ENCODE measurements around the gene R3HDM2. TPM values are rescaled to one million over a fixed set of nuclear protein-coding genes. Genes with fewer than 3 reads are reported as not detected.

R3HDM2 gene
- total RNA-seq, 1 experiment from 2014 or later: 45.4 TPM

GRCh38 chr12:57330992-57331391, 99.9 kb downstream of the R3HDM2 start:
- no TSS peak for BruUV-seq (replicated peaks)

More at GRCh38 chr12:57330992-57331391, 99.9 kb downstream of the R3HDM2 start:
- H3K79me2 ChIP-seq (ENCODE audit: insufficient read depth, low read length): no peaks in the 10 kb centered on the region
- no peaks in the 10 kb centered on the region for H3K9me2 ChIP-seq (ENCODE audit: insufficient read depth)
- H2AFZ ChIP-seq (ENCODE audit: low read depth, low read length, poor library complexity, severe bottlenecking): no peak overlapping the region
- DNase-seq (ENCODE audit: low read depth, low spot score) (no peak), ATAC-seq (no peak)
- no peak overlapping the region for H3K27ac ChIP-seq (ENCODE audit: low read depth, low read length)
- POLR2A ChIA-PET: no interaction called here
- H3K4me2 ChIP-seq (ENCODE audit: low read length): no peak overlapping the region
- H4K20me1 ChIP-seq (ENCODE audit: insufficient read depth): no peaks in the 10 kb centered on the region
- CTCF ChIA-PET: no interaction called here
- H3K27me3 ChIP-seq (ENCODE audit: insufficient read depth, low read length): no peaks in the 10 kb centered on the region
- TF ChIP-seq ZNF274 (IDR thresholded peaks at IDR 0.05; ENCODE audit: low read depth, low read length) (no peak), ATF3 (IDR thresholded peaks at IDR 0.05) (no peak), ZFX (IDR thresholded peaks at IDR 0.05) (no peak), CBX3 (IDR thresholded peaks at IDR 0.05; ENCODE audit: low read depth) (no peak), POLR2A (IDR thresholded peaks at IDR 0.05; ENCODE audit: borderline replicate concordance, extremely low read depth, insufficient read depth, insufficient read length) (no peak), EGR1 (IDR thresholded peaks at IDR 0.05; ENCODE audit: low read depth) (no peak), EZH2phosphoT487 (IDR thresholded peaks at IDR 0.05; ENCODE audit: borderline replicate concordance) (no peak), SP1 (IDR thresholded peaks at IDR 0.05; ENCODE audit: low read depth) (no peak), ELF1 (IDR thresholded peaks at IDR 0.05; ENCODE audit: borderline replicate concordance, low read depth) (no peak), JUND (IDR thresholded peaks at IDR 0.05) (no peak), ZBTB33 (IDR thresholded peaks at IDR 0.05; ENCODE audit: extremely low read depth, insufficient replicate concordance, low read length) (no peak), MAX (IDR thresholded peaks at IDR 0.05) (no peak), CEBPB (IDR thresholded peaks at IDR 0.05; ENCODE audit: low read depth) (no peak), EZH2 (IDR thresholded peaks at IDR 0.05) (no peak), CTCF (IDR thresholded peaks at IDR 0.05 in 2 of 3, conservative IDR thresholded peaks at IDR 0.05 in 1 of 3; ENCODE audit: borderline replicate concordance in 1 of 3, insufficient read depth in 1 of 3, low read depth in 2 of 3, low read length in 2 of 3) (no peak), SIN3A (IDR thresholded peaks at IDR 0.05; ENCODE audit: low read depth) (no peak), RAD21 (IDR thresholded peaks at IDR 0.05; ENCODE audit: low read depth) (no peak), TCF7L2 (IDR thresholded peaks at IDR 0.05; ENCODE audit: borderline replicate concordance, extremely low read depth, insufficient read depth, insufficient read length) (no peak), FOSL1 (IDR thresholded peaks at IDR 0.05; ENCODE audit: low read depth) (no peak)
- H3K9me3 ChIP-seq (ENCODE audit: control insufficient read depth in 1 of 2, insufficient read depth in 1 of 2, low read depth in 1 of 2, low read length in 2 of 2): no peaks in the 10 kb centered on the region
- H3K9ac ChIP-seq (ENCODE audit: low read length): no peak overlapping the region
- RAD21 ChIA-PET (ENCODE audit: low non-redundant PET in 1 of 2, low total read pairs in 2 of 2, uncharacterized antibody in 2 of 2, unreplicated experiment in 2 of 2): no interaction called here
- H3K36me3 ChIP-seq (ENCODE audit: control insufficient read depth in 1 of 2, insufficient read depth in 2 of 2, low read length in 2 of 2): no peaks in the 10 kb centered on the region
- H3K4me3 ChIP-seq (replicated peaks in 1 of 2; ENCODE audit: low read depth in 1 of 2, low read length in 2 of 2): no peak overlapping the region
- H3K4me1 ChIP-seq (ENCODE audit: control insufficient read depth in 1 of 2, insufficient read depth in 2 of 2, low read length in 2 of 2): no peaks in the 10 kb centered on the region
- intact Hi-C loops (cut with micrococcal nuclease): no loop called here

All from HCT116 (cell line).